DND-41 (cell line): ENCODE data around the gene NPEPL1.

ENCODE experiments used
- ATAC-seq: fragments of 200-7000 bp; cut with Tn5 transposase; 3 replicates; pipeline ENCODE4 v1.9.1; 2021; ENCODE audit warnings: low read depth; ENCODE audit not compliant: insufficient read depth
- DNase-seq: peaks from one replicate; pipeline ENCODE4 v3.0.0-alpha.2; 2020
- H2AFZ ChIP-seq: 2 replicates; pipeline ENCODE4 v1.6.0; 2012; ENCODE audit warnings: low read depth, low read length
- H3K27ac ChIP-seq: 2 replicates; pipeline ENCODE4 v1.5.1; 2012; ENCODE audit warnings: low read length, inconsistent platforms
- H3K27me3 ChIP-seq: fragments of 200-600 bp; sonication (generic); 2 replicates; pipeline ENCODE4 v1.6.0; 2012; ENCODE audit warnings: low read length, mild to moderate bottlenecking, inconsistent platforms; ENCODE audit not compliant: insufficient read depth, poor library complexity
- H3K36me3 ChIP-seq: 2 replicates; pipeline ENCODE4 v1.5.1; 2012; ENCODE audit warnings: low read length, inconsistent platforms; ENCODE audit not compliant: insufficient read depth
- H3K4me1 ChIP-seq: 2 replicates; pipeline ENCODE4 v1.5.1; 2012; ENCODE audit warnings: mild to moderate bottlenecking, low read length; ENCODE audit not compliant: insufficient read depth
- H3K4me2 ChIP-seq: 2 replicates; pipeline ENCODE4 v1.6.0; 2012; ENCODE audit warnings: mild to moderate bottlenecking, moderate library complexity, low read length, inconsistent platforms; ENCODE audit not compliant: insufficient read depth
- H3K4me3 ChIP-seq, 2 experiments: fragments of 200-600 bp in 1 of 2; shearing (Covaris generic) in 1 of 2; 2 replicates each; pipeline ENCODE4 v1.5.1; 2012 to 2016; ENCODE audit warnings: inconsistent platforms in 2 of 2, low read length in 2 of 2, mild to moderate bottlenecking in 2 of 2, low read depth in 1 of 2, moderate library complexity in 1 of 2
- H3K79me2 ChIP-seq: 2 replicates; pipeline ENCODE4 v1.6.0; 2012; ENCODE audit warnings: low read length, inconsistent platforms; ENCODE audit not compliant: insufficient read depth
- H3K9ac ChIP-seq: 2 replicates; pipeline ENCODE4 v1.6.0; 2012; ENCODE audit warnings: low read depth, mild to moderate bottlenecking, inconsistent platforms, low read length, moderate library complexity
- H3K9me3 ChIP-seq: 2 replicates; pipeline ENCODE4 v1.5.1; 2012; ENCODE audit warnings: low read length, moderate library complexity, mild to moderate bottlenecking, inconsistent platforms; ENCODE audit not compliant: insufficient read depth, severe bottlenecking
- H4K20me1 ChIP-seq: 2 replicates; pipeline ENCODE4 v1.6.0; 2012; ENCODE audit warnings: low read length; ENCODE audit not compliant: insufficient read depth
- CTCF ChIP-seq: IDR thresholded peaks from 2 replicates; pipeline ENCODE4 v1.5.1; 2012; ENCODE audit warnings: borderline replicate concordance, low read length, moderate library complexity, mild to moderate bottlenecking; ENCODE audit not compliant: poor library complexity, severe bottlenecking; ENCODE audit errors: extremely low read depth
- EZH2 ChIP-seq: IDR thresholded peaks from 3 replicates; pipeline ENCODE4 v1.6.1; 2012; ENCODE audit warnings: borderline replicate concordance, low read depth, mild to moderate bottlenecking, moderate library complexity, low read length, inconsistent platforms; ENCODE audit not compliant: severe bottlenecking

The NPEPL1 gene

DNA sequence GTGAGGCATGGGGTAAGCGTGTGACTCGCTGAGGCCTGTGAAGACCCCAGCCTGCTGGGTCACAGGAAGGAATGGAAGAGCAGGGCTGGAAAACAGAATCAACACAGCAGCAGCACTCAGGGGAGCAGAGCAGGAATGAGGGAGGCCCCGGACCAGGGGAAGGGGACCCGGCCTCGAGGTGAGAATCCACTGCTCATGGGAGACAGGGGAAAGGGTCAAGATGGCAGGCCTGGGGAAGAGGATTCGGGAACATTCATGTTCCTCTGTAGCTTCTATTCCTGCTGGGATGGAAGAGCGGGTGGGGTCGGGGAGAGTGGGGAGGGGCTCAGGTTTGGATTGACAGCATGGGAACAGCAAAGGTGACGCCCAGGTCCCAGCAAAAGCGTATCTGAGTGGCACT is 59.4 kb downstream of the NPEPL1 start:
- Histone ChIP-seq H3K4me3 (no peak overlapping the region), H3K79me2 (no peaks in the 10 kb centered on the region), H3K27me3 (peaks cover 10% of the 10 kb centered on the region), H3K4me1 (no peaks in the 10 kb centered on the region), H4K20me1 (no peaks in the 10 kb centered on the region), H2AFZ (no peak overlapping the region), H3K4me2 (no peak overlapping the region), H3K9me3 (peaks cover 3% of the 10 kb centered on the region), H3K36me3 (no peaks in the 10 kb centered on the region), H3K27ac (no peak overlapping the region), H3K9ac (no peak overlapping the region)
- no peak for ATAC-seq
- TF ChIP-seq CTCF: no peak
- no peak for TF ChIP-seq EZH2
- DNase-seq: no peak

DNA sequence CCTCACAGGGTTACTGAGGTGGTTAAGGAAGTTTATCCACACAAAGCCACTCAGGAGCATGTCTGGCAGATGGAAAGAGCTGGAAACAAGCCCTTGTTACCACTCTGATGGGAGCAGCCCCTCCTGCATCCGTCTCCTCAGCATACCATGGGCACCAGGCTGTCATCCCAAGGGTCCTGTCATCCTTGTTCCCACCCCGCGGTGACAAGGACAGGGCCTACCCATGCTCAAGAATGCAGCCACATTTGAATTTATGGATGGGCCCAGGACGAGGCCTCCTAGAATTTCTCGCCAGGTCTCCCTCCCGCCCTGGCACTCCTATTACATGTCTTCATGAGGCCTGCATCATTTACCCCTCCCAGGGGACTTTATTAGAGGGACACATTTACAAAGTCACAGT is 60.0 kb downstream of the NPEPL1 start:
- DNase-seq: no peak
- Histone ChIP-seq H3K36me3 (no peaks in the 10 kb centered on the region), H3K4me3 (no peak overlapping the region), H3K9ac (no peak overlapping the region), H3K27me3 (peaks cover 10% of the 10 kb centered on the region), H3K4me2 (no peak overlapping the region), H4K20me1 (no peaks in the 10 kb centered on the region), H2AFZ (no peak overlapping the region), H3K79me2 (no peaks in the 10 kb centered on the region), H3K4me1 (no peaks in the 10 kb centered on the region), H3K9me3 (peaks cover 3% of the 10 kb centered on the region), H3K27ac (no peak overlapping the region)
- TF ChIP-seq EZH2 (no peak), CTCF (no peak)
- ATAC-seq: no peak

GRCh38 chr20:58753267-58753921 is 60.8 kb downstream of the NPEPL1 start:
- no peak for ATAC-seq

More at GRCh38 chr20:58753267-58753921, 60.8 kb downstream of the NPEPL1 start:
- Histone ChIP-seq H3K4me3 (no peak overlapping the region), H3K9ac (no peak overlapping the region), H3K36me3 (no peaks in the 10 kb centered on the region), H4K20me1 (no peaks in the 10 kb centered on the region), H3K4me2 (no peak overlapping the region), H3K9me3 (peaks cover 3% of the 10 kb centered on the region), H3K79me2 (no peaks in the 10 kb centered on the region), H3K4me1 (no peaks in the 10 kb centered on the region), H3K27ac (no peak overlapping the region), H3K27me3 (peaks cover 5% of the 10 kb centered on the region), H2AFZ (no peak overlapping the region)
- TF ChIP-seq CTCF (no peak), EZH2 (no peak)
- DNase-seq: no peak
